IMR-90 (cell line): ENCODE measurements around the gene FBN1. TPM values are rescaled to one million over a fixed set of nuclear protein-coding genes. Genes with fewer than 3 reads are reported as not detected.

Source experiments
- ATAC-seq: fragments of 200-7000 bp; cut with Tn5 transposase; 2 replicates; pipeline ENCODE4 v1.9.1; 2020; ENCODE audit warnings: low read depth, mild to moderate bottlenecking, moderate library complexity
- BruUV-seq: library from RNA; stranded (reverse); fragments of 400-500 nt; replicated peaks from 2 replicates; lab custom pipeline; 2021; lab: Mats Ljungman, UMichigan
- CTCF ChIA-PET: fragments of 300-600 bp; formaldehyde crosslinking; extraction: SDS; loops from one replicate; lab custom pipeline; 2021; ENCODE audit warnings: antibody characterized with exemption; lab: Yijun Ruan, JAX
- POLR2A ChIA-PET: fragments of 300-600 bp; sonication (Branson Sonifier 250); formaldehyde crosslinking; loops from one replicate; lab custom pipeline; 2022; ENCODE audit warnings: antibody characterized with exemption; ENCODE audit not compliant: unreplicated experiment; lab: Charles Lee
- DNase-seq: peaks from one replicate; pipeline ENCODE4 v3.0.0; 2013
- H2AFZ ChIP-seq: replicated peaks from 2 replicates; pipeline ENCODE3; 2013; ENCODE audit warnings: low read length, mild to moderate bottlenecking; ENCODE audit not compliant: poor library complexity
- H2AK5ac ChIP-seq: 2 replicates; pipeline ENCODE4 v1.6.1; 2013; ENCODE audit warnings: low read depth, low read length, inconsistent platforms
- H2AK9ac ChIP-seq: replicated peaks from 2 replicates; pipeline ENCODE3; 2013; ENCODE audit warnings: mild to moderate bottlenecking, low read depth, low read length, moderate library complexity; ENCODE audit not compliant: poor library complexity
- H2BK120ac ChIP-seq: 2 replicates; pipeline ENCODE4 v1.6.1; 2013; ENCODE audit warnings: low read depth, low read length, inconsistent platforms
- H2BK15ac ChIP-seq: 3 replicates; pipeline ENCODE4 v1.6.1; 2013; ENCODE audit warnings: low read depth, low read length, inconsistent platforms
- H2BK20ac ChIP-seq: 2 replicates; pipeline ENCODE4 v1.6.1; 2013; ENCODE audit warnings: low read depth, mild to moderate bottlenecking, inconsistent platforms, low read length, moderate library complexity
- H2BK5ac ChIP-seq: 2 replicates; pipeline ENCODE4 v1.6.1; 2013; ENCODE audit warnings: mild to moderate bottlenecking, low read depth, low read length, inconsistent platforms; ENCODE audit not compliant: poor library complexity, severe bottlenecking
- H3K14ac ChIP-seq: replicated peaks from 2 replicates; pipeline ENCODE4 v1.6.1; 2013; ENCODE audit warnings: low read depth, low read length, inconsistent platforms
- H3K18ac ChIP-seq: 2 replicates; pipeline ENCODE4 v1.6.1; 2013; ENCODE audit warnings: low read depth, low read length, control low read depth
- H3K23ac ChIP-seq: 2 replicates; pipeline ENCODE4 v1.6.1; 2013; ENCODE audit warnings: low read depth, low read length, inconsistent platforms
- H3K27ac ChIP-seq: 2 replicates; pipeline ENCODE4 v1.5.1; 2013; ENCODE audit warnings: mild to moderate bottlenecking, control low read depth, low read length; ENCODE audit not compliant: insufficient read depth
- H3K27me3 ChIP-seq: 2 replicates; pipeline ENCODE4 v1.6.1; 2013; ENCODE audit warnings: low read length; ENCODE audit not compliant: control insufficient read depth, insufficient read depth
- H3K36me3 ChIP-seq: 2 replicates; pipeline ENCODE4 v1.6.1; 2013; ENCODE audit warnings: low read length, mixed read lengths; ENCODE audit not compliant: control insufficient read depth, insufficient read depth
- H3K4ac ChIP-seq: 2 replicates; pipeline ENCODE4 v1.6.1; 2013; ENCODE audit warnings: low read depth, low read length, inconsistent platforms
- H3K4me1 ChIP-seq: 2 replicates; pipeline ENCODE4 v1.6.1; 2013; ENCODE audit warnings: low read length, mixed read lengths; ENCODE audit not compliant: control insufficient read depth, insufficient read depth
- H3K4me2 ChIP-seq: 2 replicates; pipeline ENCODE4 v1.6.1; 2013; ENCODE audit warnings: low read depth, mild to moderate bottlenecking, control low read depth, low read length, moderate library complexity
- H3K4me3 ChIP-seq: 2 replicates; pipeline ENCODE4 v1.5.1; 2013; ENCODE audit warnings: low read depth, mild to moderate bottlenecking, control low read depth, low read length, moderate library complexity; ENCODE audit not compliant: insufficient read depth
- H3K56ac ChIP-seq: 2 replicates; pipeline ENCODE4 v1.6.1; 2013; ENCODE audit warnings: low read length, inconsistent platforms; ENCODE audit not compliant: insufficient read depth; ENCODE audit errors: extremely low read depth
- H3K79me1 ChIP-seq, 2 experiments: 2 replicates each; pipeline ENCODE4 v1.6.1; 2013; ENCODE audit warnings: low read length in 2 of 2, inconsistent platforms in 1 of 2, low read depth in 1 of 2
- H3K9ac ChIP-seq: 2 replicates; pipeline ENCODE4 v1.6.1; 2013; ENCODE audit warnings: low read depth, low read length, control low read depth
- H3K9me1 ChIP-seq: 2 replicates; pipeline ENCODE4 v1.6.1; 2013; ENCODE audit warnings: low read length, inconsistent platforms; ENCODE audit not compliant: insufficient read depth
- H3K9me3 ChIP-seq: 2 replicates; pipeline ENCODE4 v1.6.1; 2013; ENCODE audit warnings: low read length; ENCODE audit not compliant: control insufficient read depth, insufficient read depth
- H4K20me1 ChIP-seq: 2 replicates; pipeline ENCODE4 v1.6.1; 2013; ENCODE audit warnings: low read length, inconsistent platforms; ENCODE audit not compliant: insufficient read depth
- H4K5ac ChIP-seq: 2 replicates; pipeline ENCODE4 v1.6.1; 2013; ENCODE audit warnings: mild to moderate bottlenecking, low read depth, low read length, control low read depth
- H4K8ac ChIP-seq, 2 experiments: 2 replicates each; pipeline ENCODE4 v1.6.1; 2013; ENCODE audit warnings: low read depth in 2 of 2, low read length in 2 of 2, control low read depth in 1 of 2, inconsistent platforms in 1 of 2
- H4K91ac ChIP-seq: 2 replicates; pipeline ENCODE4 v1.6.1; 2013; ENCODE audit warnings: low read depth, low read length, inconsistent platforms; ENCODE audit not compliant: insufficient read depth
- BHLHE40 ChIP-seq: fragments of 150-350 bp; IDR thresholded peaks from 2 replicates; pipeline ENCODE4 v1.6.1; 2016; ENCODE audit warnings: mild to moderate bottlenecking, low read depth, low read length
- CEBPB ChIP-seq: IDR thresholded peaks from 2 replicates; pipeline ENCODE4 v1.6.1; 2012; ENCODE audit warnings: low read depth, low read length, improper control_type of control experiment
- CHD1 ChIP-seq: IDR thresholded peaks from 2 replicates; pipeline ENCODE4 v1.6.1; 2012; ENCODE audit warnings: low read depth, low read length, improper control_type of control experiment
- CTCF ChIP-seq: conservative IDR thresholded peaks from 2 replicates; pipeline ENCODE4 v1.5.1; 2012; ENCODE audit warnings: mild to moderate bottlenecking, low read depth, low read length, improper control_type of control experiment
- ELK1 ChIP-seq: fragments of 150-350 bp; IDR thresholded peaks from 2 replicates; pipeline ENCODE4 v1.6.1; 2016; ENCODE audit warnings: low read depth, mild to moderate bottlenecking, low read length, moderate library complexity, borderline replicate concordance
- FOS ChIP-seq: fragments of 150-350 bp; IDR thresholded peaks from 2 replicates; pipeline ENCODE4 v1.6.1; 2016; ENCODE audit warnings: low read depth, low read length
- MAFK ChIP-seq: IDR thresholded peaks from 2 replicates; pipeline ENCODE4 v1.6.1; 2012; ENCODE audit warnings: low read depth, low read length, improper control_type of control experiment
- MAZ ChIP-seq: IDR thresholded peaks from 2 replicates; pipeline ENCODE4 v1.6.1; 2012; ENCODE audit warnings: low read depth, mild to moderate bottlenecking, low read length, improper control_type of control experiment, moderate library complexity, borderline replicate concordance
- MXI1 ChIP-seq: IDR thresholded peaks from 2 replicates; pipeline ENCODE4 v1.6.1; 2012; ENCODE audit warnings: low read depth, mild to moderate bottlenecking, low read length, moderate library complexity, borderline replicate concordance
- POLR2A ChIP-seq: IDR thresholded peaks from 2 replicates; pipeline ENCODE4 v1.6.1; 2012; ENCODE audit warnings: mild to moderate bottlenecking, low read depth, low read length
- RCOR1 ChIP-seq: IDR thresholded peaks from 2 replicates; pipeline ENCODE4 v1.6.1; 2012; ENCODE audit warnings: mild to moderate bottlenecking, low read length, improper control_type of control experiment; ENCODE audit not compliant: insufficient replicate concordance
- USF2 ChIP-seq: fragments of 150-350 bp; IDR thresholded peaks from 2 replicates; pipeline ENCODE4 v1.6.1; 2017; ENCODE audit warnings: mild to moderate bottlenecking, antibody characterized with exemption, low read length, low read depth
- WGBS, 2 experiments: methylation state at CpG; one replicate each; pipeline versions ENCODE4 v1.1.5 to v1.1.7; 2013; ENCODE audit warnings: missing lambda C conversion rate in 2 of 2; ENCODE audit not compliant: insufficient read length in 1 of 2; ENCODE audit errors: extremely low coverage in 2 of 2; 5-methylcytosine and 5-hydroxymethylcytosine counted together
- dilution Hi-C: fragments of 300-500 bp; cut with HindIII; formaldehyde crosslinking; loops from one replicate; pipeline ENCODE4 v1.14.3; 2018; ENCODE audit warnings: low sequenced_read_pairs; ENCODE audit not compliant: unreplicated experiment
- in situ Hi-C: fragments of 300-500 bp; cut with MboI; formaldehyde crosslinking; loops from 3 replicates; pipeline ENCODE4 v1.14.3; 2019; ENCODE audit warnings: low sequenced_read_pairs, inconsistent platforms, mixed read lengths
- intact Hi-C: fragments of 100-400 bp; cut with micrococcal nuclease; formaldehyde crosslinking; loops from 2 replicates; pipeline ENCODE4 v1.10.0; 2022
- polyA plus RNA-seq, 3 experiments: library from polyadenylated mRNA; depleted of rRNA; stranded (reverse); fragments of >200 nt; gene quantifications; 2 replicates each; pipeline ENCODE4 v1.2.3, GENCODE V29; 2012; ENCODE audit warnings: low replicate concordance in 1 of 3
- total RNA-seq: library from RNA; depleted of rRNA; stranded (reverse); fragments of >200 nt; gene quantifications from 2 replicates; pipeline ENCODE4 v1.2.3, GENCODE V29; 2012

Gene FBN1
- total and polyA plus RNA-seq, 2 of the 4 experiments (the other 2 are of a cell fraction): 134 to 283 TPM

GRCh38 chr15:48664436-48664835 is 18.9 kb upstream of the FBN1 start:
- CTCF ChIA-PET: interaction anchor here (0.5 to 0.8 kb wide), 4 partner anchors 15 to 138 kb away, joined by 3 to 7 read pairs (median 6); no protein-coding TSS in a partner anchor

More at GRCh38 chr15:48664436-48664835, 18.9 kb upstream of the FBN1 start:
- no peak overlapping the region for H3K27ac ChIP-seq
- WGBS, 2 experiments: no CpG with 5 or more reads among the region's 1 CpG
- in situ Hi-C loops (no loop called here), dilution Hi-C loops (no loop called here), intact Hi-C loops (no loop called here)
- H3K9me1 ChIP-seq: no peaks in the 10 kb centered on the region; the same call in 1 of the 2 replicates
- H2BK15ac ChIP-seq: no peak overlapping the region
- H2AFZ ChIP-seq: no peak overlapping the region
- no peak overlapping the region for H3K4me2 ChIP-seq
- H2BK120ac ChIP-seq: no peak overlapping the region
- POLR2A ChIA-PET: no interaction called here
- H3K27me3 ChIP-seq: no peaks in the 10 kb centered on the region
- no peak overlapping the region for H4K5ac ChIP-seq
- H4K91ac ChIP-seq: no peak overlapping the region
- H3K23ac ChIP-seq: no peak overlapping the region
- no peak overlapping the region for H3K18ac ChIP-seq
- H2BK20ac ChIP-seq: no peak overlapping the region
- no peak overlapping the region for H3K14ac ChIP-seq
- no peaks in the 10 kb centered on the region for H3K36me3 ChIP-seq
- peaks cover 6% of the 10 kb centered on the region; the same call in 1 of the 2 replicates for H3K4me1 ChIP-seq
- TF ChIP-seq FOS (no peak), MAFK (no peak), MXI1 (no peak), CEBPB (no peak), MAZ (no peak), USF2 (no peak), POLR2A (no peak), CHD1 (no peak), RCOR1 (no peak), ELK1 (no peak), CTCF (no peak), BHLHE40 (no peak)
- no peak overlapping the region for H2BK5ac ChIP-seq
- H2AK9ac ChIP-seq: no peak overlapping the region
- no peaks in the 10 kb centered on the region for H3K9me3 ChIP-seq
- no peak overlapping the region for H3K4ac ChIP-seq
- 0 out of 4 replicates have a peak, but pooled peaks cover 0 to 2% of the 10 kb centered on the region in 2 experiments for H3K79me1 ChIP-seq
- H3K9ac ChIP-seq: no peak overlapping the region
- H4K8ac ChIP-seq: no peak overlapping the region
- no peak overlapping the region for H3K4me3 ChIP-seq
- BruUV-seq: no TSS peak
- ATAC-seq (no peak), DNase-seq (no peak)
- no peaks in the 10 kb centered on the region for H4K20me1 ChIP-seq
- no peak overlapping the region for H2AK5ac ChIP-seq
- no peak overlapping the region for H3K56ac ChIP-seq
